Activated naive CD8-positive, alpha-beta T cell treated with anti-CD3 and anti-CD28 coated beads, Interleukin-2, amount 10 ng/mL, durations not matched to agents 7 days and 5 days (primary cell): ENCODE results near the gene CHST11. TPM values are rescaled to one million over a fixed set of nuclear protein-coding genes. Genes with fewer than 3 reads are reported as not detected.

Experiments used
- ATAC-seq: fragments of 150-1000 bp; cut with Tn5 transposase; one replicate; pipeline ENCODE4 v1.10.0; 2021; ENCODE audit warnings: low read depth, moderate library complexity
- POLR2A ChIA-PET: fragments of 350-600 bp; sonication (Branson Sonifier 250); formaldehyde crosslinking; loops from one replicate; lab custom pipeline; 2021; ENCODE audit warnings: antibody characterized with exemption; lab: Charles Lee
- DNase-seq: peaks from one replicate; pipeline ENCODE4 v3.0.0; 2021
- H3K27ac Mint-ChIP-seq: one replicate; pipeline ENCODE4 v1.8.0; 2022; ENCODE audit warnings: mild to moderate bottlenecking, mixed read lengths
- H3K27me3 Mint-ChIP-seq: one replicate; pipeline ENCODE4 v1.8.0; 2022; ENCODE audit warnings: mild to moderate bottlenecking, moderate library complexity, mixed read lengths
- H3K36me3 Mint-ChIP-seq: one replicate; pipeline ENCODE4 v1.8.0; 2021; ENCODE audit warnings: mild to moderate bottlenecking, mixed read lengths
- H3K4me1 Mint-ChIP-seq: one replicate; pipeline ENCODE4 v1.8.0; 2021; ENCODE audit warnings: mixed read lengths
- H3K4me3 Mint-ChIP-seq: one replicate; pipeline ENCODE4 v1.8.0; 2022; ENCODE audit warnings: mild to moderate bottlenecking, moderate library complexity, mixed read lengths
- H3K9me3 Mint-ChIP-seq: one replicate; pipeline ENCODE4 v1.8.0; 2021; ENCODE audit warnings: mixed read lengths
- total RNA-seq, 2 experiments: library from RNA; stranded (reverse); gene quantifications; one replicate each; pipeline ENCODE4 v1.2.3, GENCODE V29; 2021

Gene CHST11
- total RNA-seq, 2 experiments from 2014 or later = 64.9 to 72.9 TPM

- no peak for DNase-seq
- POLR2A ChIA-PET = interaction anchor here (1.3 to 3.4 kb wide), 6 partner anchors 9 to 38 kb away, joined by 6 to 16 read pairs (median 8); partner anchors contain the start of gene CHST11
Measured at GRCh38 chr12:104494793-104495158, 38.0 kb downstream of the CHST11 start.

GRCh38 chr12:104495786-104496185 lies 39.0 kb downstream of the CHST11 start:
- Mint-ChIP-seq H3K9me3 (no peaks in the 10 kb centered on the region), H3K36me3 (peaks cover 35% of the 10 kb centered on the region), H3K27ac (no peak overlapping the region), H3K4me3 (no peak overlapping the region), H3K4me1 (peaks cover 73% of the 10 kb centered on the region), H3K27me3 (no peaks in the 10 kb centered on the region)
- POLR2A ChIA-PET = no interaction called here
- ATAC-seq = no peak
- DNase-seq = no peak

More at GRCh38 chr12:104494793-104495158, 38.0 kb downstream of the CHST11 start:
- H3K4me3 Mint-ChIP-seq = peak overlapping the region; percentile 77
- H3K36me3 Mint-ChIP-seq = peaks cover 34% of the 10 kb centered on the region
- no peaks in the 10 kb centered on the region for H3K27me3 Mint-ChIP-seq
- H3K27ac Mint-ChIP-seq = peak overlapping the region; percentile 90
- peak; percentile 39 for ATAC-seq
- H3K9me3 Mint-ChIP-seq = no peaks in the 10 kb centered on the region
- peaks cover 74% of the 10 kb centered on the region for H3K4me1 Mint-ChIP-seq

GRCh38 chr12:104496336-104496735 lies 39.6 kb downstream of the CHST11 start:
- Mint-ChIP-seq H3K27me3 (no peaks in the 10 kb centered on the region), H3K9me3 (no peaks in the 10 kb centered on the region), H3K4me1 (peaks cover 71% of the 10 kb centered on the region), H3K36me3 (peaks cover 32% of the 10 kb centered on the region), H3K4me3 (no peak overlapping the region), H3K27ac (no peak overlapping the region)
- POLR2A ChIA-PET = no interaction called here
- DNase-seq = no peak
- ATAC-seq = no peak

GRCh38 chr12:104498211-104498801 lies 41.6 kb downstream of the CHST11 start:
- no peaks in the 10 kb centered on the region for H3K27me3 Mint-ChIP-seq
- H3K4me1 Mint-ChIP-seq = peaks cover 77% of the 10 kb centered on the region
- H3K4me3 Mint-ChIP-seq = peak overlapping the region; percentile 57
- ATAC-seq (peak; percentile 48), DNase-seq (no peak)
- peaks cover 31% of the 10 kb centered on the region for H3K36me3 Mint-ChIP-seq
- peak overlapping the region; percentile 61 for H3K27ac Mint-ChIP-seq
- POLR2A ChIA-PET = interaction anchor here (1.0 kb wide), 1 partner anchor 20 kb away, joined by 3 read pairs; no protein-coding TSS in a partner anchor
- no peaks in the 10 kb centered on the region for H3K9me3 Mint-ChIP-seq

GRCh38 chr12:104499668-104500332 lies 43.1 kb downstream of the CHST11 start:
- POLR2A ChIA-PET = interaction anchor here (1.0 to 1.4 kb wide), 3 partner anchors 9 to 41 kb away, joined by 3 to 4 read pairs (median 3); no protein-coding TSS in a partner anchor
- DNase-seq (no peak), ATAC-seq (no peak)
- Mint-ChIP-seq H3K27me3 (no peaks in the 10 kb centered on the region), H3K4me3 (no peak overlapping the region), H3K27ac (no peak overlapping the region), H3K36me3 (peaks cover 30% of the 10 kb centered on the region), H3K9me3 (no peaks in the 10 kb centered on the region), H3K4me1 (peaks cover 74% of the 10 kb centered on the region)

GRCh38 chr12:104501115-104501514 lies 44.4 kb downstream of the CHST11 start:
- peaks cover 28% of the 10 kb centered on the region for H3K36me3 Mint-ChIP-seq
- H3K4me1 Mint-ChIP-seq = peaks cover 69% of the 10 kb centered on the region
- no peak for ATAC-seq
- DNase-seq = no peak
- no peak overlapping the region for H3K4me3 Mint-ChIP-seq
- no peaks in the 10 kb centered on the region for H3K9me3 Mint-ChIP-seq
- POLR2A ChIA-PET = interaction anchor here (1.4 kb wide), 1 partner anchor 43 kb away, joined by 3 read pairs; no protein-coding TSS in a partner anchor
- H3K27me3 Mint-ChIP-seq = no peaks in the 10 kb centered on the region
- no peak overlapping the region for H3K27ac Mint-ChIP-seq

- ATAC-seq (no peak), DNase-seq (no peak)
- POLR2A ChIA-PET = interaction anchor here (0.7 to 0.8 kb wide), 2 partner anchors 16 to 41 kb away, joined by 3 read pairs; no protein-coding TSS in a partner anchor
- Mint-ChIP-seq H3K36me3 (peaks cover 31% of the 10 kb centered on the region), H3K4me3 (no peak overlapping the region), H3K4me1 (peaks cover 69% of the 10 kb centered on the region), H3K9me3 (no peaks in the 10 kb centered on the region), H3K27me3 (no peaks in the 10 kb centered on the region), H3K27ac (no peak overlapping the region)
Measured at GRCh38 chr12:104501660-104502059, 44.9 kb downstream of the CHST11 start.

- Mint-ChIP-seq H3K4me3 (no peak overlapping the region), H3K36me3 (peaks cover 35% of the 10 kb centered on the region), H3K27ac (no peak overlapping the region), H3K9me3 (no peaks in the 10 kb centered on the region), H3K4me1 (peaks cover 66% of the 10 kb centered on the region), H3K27me3 (no peaks in the 10 kb centered on the region)
- POLR2A ChIA-PET = interaction anchor here (0.7 to 1.6 kb wide), 4 partner anchors 17 to 44 kb away, joined by 3 to 4 read pairs (median 3); no protein-coding TSS in a partner anchor
- DNase-seq (no peak), ATAC-seq (no peak)
Measured at GRCh38 chr12:104502217-104502616, 45.5 kb downstream of the CHST11 start.

- DNase-seq (no peak), ATAC-seq (no peak)
- H3K9me3 Mint-ChIP-seq = peaks cover 1% of the 10 kb centered on the region
- peak overlapping the region; percentile 50 for H3K4me3 Mint-ChIP-seq
- H3K36me3 Mint-ChIP-seq = peaks cover 37% of the 10 kb centered on the region
- peaks cover 63% of the 10 kb centered on the region for H3K4me1 Mint-ChIP-seq
- POLR2A ChIA-PET = interaction anchor here (0.7 to 1.6 kb wide), 3 partner anchors 29 to 44 kb away, joined by 3 to 4 read pairs (median 3); no protein-coding TSS in a partner anchor
- H3K27ac Mint-ChIP-seq = no peak overlapping the region
- H3K27me3 Mint-ChIP-seq = no peaks in the 10 kb centered on the region
Measured at GRCh38 chr12:104502638-104503037, 45.9 kb downstream of the CHST11 start.

- no peaks in the 10 kb centered on the region for H3K27me3 Mint-ChIP-seq
- H3K9me3 Mint-ChIP-seq = peaks cover 1% of the 10 kb centered on the region
- POLR2A ChIA-PET = interaction anchor here (1.6 kb wide), 1 partner anchor 45 kb away, joined by 4 read pairs; no protein-coding TSS in a partner anchor
- ATAC-seq (peak; percentile 40), DNase-seq (no peak)
- H3K36me3 Mint-ChIP-seq = peaks cover 43% of the 10 kb centered on the region
- H3K4me1 Mint-ChIP-seq = peaks cover 64% of the 10 kb centered on the region
- peak overlapping the region; percentile 50 for H3K4me3 Mint-ChIP-seq
- H3K27ac Mint-ChIP-seq = no peak overlapping the region
Measured at GRCh38 chr12:104503191-104503590, 46.4 kb downstream of the CHST11 start.

- H3K4me1 Mint-ChIP-seq = peaks cover 63% of the 10 kb centered on the region
- no peak overlapping the region for H3K27ac Mint-ChIP-seq
- DNase-seq (no peak), ATAC-seq (no peak)
- no peaks in the 10 kb centered on the region for H3K27me3 Mint-ChIP-seq
- no peak overlapping the region for H3K4me3 Mint-ChIP-seq
- POLR2A ChIA-PET = no interaction called here
- H3K36me3 Mint-ChIP-seq = peaks cover 48% of the 10 kb centered on the region
- H3K9me3 Mint-ChIP-seq = peaks cover 3% of the 10 kb centered on the region
Measured at GRCh38 chr12:104504146-104504545, 47.4 kb downstream of the CHST11 start.

GRCh38 chr12:104505095-104505818 lies 48.5 kb downstream of the CHST11 start:
- no peaks in the 10 kb centered on the region for H3K27me3 Mint-ChIP-seq
- peaks cover 7% of the 10 kb centered on the region for H3K9me3 Mint-ChIP-seq
- POLR2A ChIA-PET = interaction anchor here (1.0 kb wide), 1 partner anchor 27 kb away, joined by 3 read pairs; no protein-coding TSS in a partner anchor
- ATAC-seq (no peak), DNase-seq (no peak)
- H3K36me3 Mint-ChIP-seq = peaks cover 55% of the 10 kb centered on the region
- H3K27ac Mint-ChIP-seq = no peak overlapping the region
- H3K4me3 Mint-ChIP-seq = no peak overlapping the region
- peaks cover 66% of the 10 kb centered on the region for H3K4me1 Mint-ChIP-seq
